GM21717 (cell line): ENCODE data around the gene MAD1L1.

Source experiments
- ATAC-seq: cut with Tn5 transposase; IDR thresholded peaks from one replicate; pipeline ENCODE4 v1.9.1; 2021; ENCODE audit warnings: mild to moderate bottlenecking, moderate library complexity; ENCODE audit not compliant: unreplicated experiment

Gene MAD1L1

DNA sequence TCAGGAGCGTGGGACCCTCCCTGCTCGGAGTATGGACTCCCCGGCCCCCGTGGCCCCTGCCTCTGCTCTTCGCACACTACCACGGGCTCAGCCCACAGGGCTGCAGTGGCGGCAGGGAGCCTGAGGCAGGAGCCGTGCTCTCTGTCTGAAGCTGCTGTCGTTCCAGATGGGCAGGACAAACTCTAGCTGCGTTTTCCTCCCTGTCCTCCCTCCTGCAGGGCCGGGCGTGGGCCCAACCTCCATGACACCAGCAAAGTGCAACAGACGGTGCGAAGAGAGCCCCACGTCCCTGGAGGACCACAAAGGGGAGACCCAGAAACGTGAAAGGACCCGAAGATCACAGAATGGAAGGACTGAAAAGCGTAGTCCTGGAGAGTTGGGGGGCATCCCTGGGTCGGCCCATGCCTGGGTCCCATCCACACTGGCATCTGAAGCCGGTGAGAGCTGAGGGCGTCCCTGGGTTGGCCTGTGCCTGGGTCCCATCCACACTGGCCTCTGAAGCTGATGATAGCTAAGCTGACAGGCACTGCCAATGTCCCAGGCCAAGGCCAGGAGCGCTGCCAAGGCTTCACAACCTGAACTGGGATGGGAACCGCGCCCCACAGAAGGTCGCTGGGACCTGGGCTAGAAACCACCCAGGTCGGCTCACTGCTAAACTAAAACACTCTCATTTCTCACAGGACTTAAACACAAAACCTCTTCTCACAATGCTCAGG, 267.0 kb downstream of the MAD1L1 start:
- no peak for ATAC-seq

DNA sequence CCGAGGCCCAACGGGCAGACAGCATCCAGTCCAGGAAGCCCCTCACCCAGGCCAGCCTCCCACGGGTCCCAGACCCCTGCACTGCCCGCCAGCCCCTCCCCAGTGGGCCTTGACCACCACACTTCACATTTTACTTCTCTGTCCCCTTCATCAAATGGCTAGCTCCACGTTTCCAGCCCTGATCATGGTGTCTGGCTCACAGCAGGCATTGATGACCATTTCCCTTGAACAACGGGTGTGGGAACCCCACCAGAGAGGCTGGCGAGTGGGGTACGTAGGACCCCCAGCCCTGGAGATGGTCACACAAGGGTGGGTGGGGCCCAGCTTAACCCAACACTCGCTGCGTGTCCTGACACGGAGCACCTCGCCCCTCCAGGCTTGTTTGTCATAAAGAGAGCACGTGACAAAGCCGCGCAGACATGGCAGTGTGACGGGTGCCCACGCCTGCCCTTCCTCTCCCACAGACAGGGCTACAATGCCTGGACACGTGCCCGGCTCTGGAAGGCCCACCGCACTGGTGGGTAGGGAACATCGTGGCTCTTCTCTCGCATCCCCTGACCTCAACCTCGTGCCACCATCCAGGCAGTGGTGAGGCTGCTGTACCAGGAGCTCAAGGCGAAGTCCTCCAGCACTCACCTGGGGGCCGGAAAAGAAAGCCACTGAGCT, 267.7 kb downstream of the MAD1L1 start:
- no peak for ATAC-seq

GRCh38 chr7:1964211-1964912, 268.4 kb downstream of the MAD1L1 start:
- ATAC-seq, result no peak

DNA sequence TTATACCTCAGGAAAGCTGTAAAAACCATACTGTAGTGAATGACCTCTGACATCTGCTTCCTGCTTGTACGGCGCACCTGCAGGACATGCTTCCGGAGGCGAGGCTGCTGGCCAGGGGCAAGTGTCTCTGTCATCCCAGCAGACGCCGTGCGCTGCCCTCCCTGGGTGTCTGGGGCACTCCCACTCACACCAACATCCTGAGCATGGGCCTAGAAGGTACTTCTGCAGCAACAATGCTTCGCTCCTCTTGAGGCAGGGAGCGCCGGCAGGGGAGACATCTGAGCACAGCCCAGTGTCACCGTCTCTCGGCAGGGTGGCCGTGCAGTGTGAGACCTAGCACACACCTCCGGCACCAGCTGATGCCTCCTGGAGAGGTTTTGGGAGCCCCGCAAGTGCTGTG, 269.2 kb downstream of the MAD1L1 start:
- no peak for ATAC-seq

DNA sequence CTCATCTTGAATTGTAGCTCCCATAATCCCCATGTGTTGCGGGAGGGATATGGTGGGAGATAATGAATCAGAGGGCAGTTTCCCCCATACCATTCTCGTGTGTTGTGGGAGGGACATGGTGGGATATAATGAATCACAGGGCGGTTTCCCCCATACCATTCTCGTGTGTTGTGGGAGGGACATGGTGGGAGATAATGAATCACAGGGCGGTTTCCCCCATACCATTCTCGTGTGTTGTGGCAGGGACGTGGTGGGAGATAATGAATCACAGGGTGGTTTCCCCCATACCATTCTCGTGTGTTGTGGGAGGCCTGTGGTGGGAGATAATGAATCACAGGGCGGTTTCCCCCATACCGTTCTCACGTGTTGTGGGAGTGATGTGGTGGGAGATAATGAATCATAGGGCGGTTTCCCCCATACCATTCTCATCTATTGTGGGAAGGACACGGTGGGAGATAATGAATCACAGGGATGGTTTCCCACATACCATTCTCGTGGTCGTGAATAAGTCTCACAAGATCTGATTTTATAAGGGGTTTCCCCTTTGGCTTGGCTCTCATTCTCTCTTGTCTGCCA, 271.0 kb downstream of the MAD1L1 start:
- no peak for ATAC-seq

GRCh38 chr7:1959305-1959704, 273.4 kb downstream of the MAD1L1 start:
- ATAC-seq, result no peak

DNA sequence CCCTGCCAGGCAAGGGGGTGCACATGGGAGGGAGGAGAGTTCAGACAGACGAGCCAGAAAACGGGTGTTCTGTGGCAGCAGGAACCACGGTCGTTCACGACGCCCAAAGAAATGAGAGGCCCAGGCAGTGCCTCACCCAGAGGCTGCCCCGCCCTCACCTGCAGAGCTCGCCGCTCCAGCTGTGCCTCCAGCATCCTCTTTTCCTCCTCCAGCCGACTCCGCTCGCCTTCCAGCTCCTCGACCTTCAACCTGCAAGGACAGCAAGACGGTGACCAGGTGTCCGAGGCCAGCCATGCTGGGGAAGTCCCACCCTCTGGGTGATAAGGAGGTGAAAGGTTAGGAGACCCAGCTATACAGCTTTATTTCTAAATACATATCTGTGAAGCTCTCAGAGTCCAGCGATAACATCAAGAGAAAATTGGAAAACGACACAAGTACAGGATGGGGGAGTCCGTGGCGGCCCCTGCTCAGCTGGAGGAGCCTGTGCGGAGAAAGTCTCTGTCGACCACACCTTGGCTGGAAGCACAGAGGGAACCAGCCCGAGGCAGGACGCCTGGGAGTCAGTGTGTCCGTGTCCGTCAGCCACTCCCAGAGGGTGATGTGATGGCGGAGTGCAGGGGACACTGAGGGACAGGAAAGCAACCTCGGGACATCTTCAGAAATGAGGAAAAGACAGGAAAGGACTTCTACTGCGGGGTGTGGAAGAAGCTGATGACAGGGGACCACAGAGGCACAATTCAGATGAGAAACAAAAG, 275.1 kb downstream of the MAD1L1 start:
- ATAC-seq, result no peak

DNA sequence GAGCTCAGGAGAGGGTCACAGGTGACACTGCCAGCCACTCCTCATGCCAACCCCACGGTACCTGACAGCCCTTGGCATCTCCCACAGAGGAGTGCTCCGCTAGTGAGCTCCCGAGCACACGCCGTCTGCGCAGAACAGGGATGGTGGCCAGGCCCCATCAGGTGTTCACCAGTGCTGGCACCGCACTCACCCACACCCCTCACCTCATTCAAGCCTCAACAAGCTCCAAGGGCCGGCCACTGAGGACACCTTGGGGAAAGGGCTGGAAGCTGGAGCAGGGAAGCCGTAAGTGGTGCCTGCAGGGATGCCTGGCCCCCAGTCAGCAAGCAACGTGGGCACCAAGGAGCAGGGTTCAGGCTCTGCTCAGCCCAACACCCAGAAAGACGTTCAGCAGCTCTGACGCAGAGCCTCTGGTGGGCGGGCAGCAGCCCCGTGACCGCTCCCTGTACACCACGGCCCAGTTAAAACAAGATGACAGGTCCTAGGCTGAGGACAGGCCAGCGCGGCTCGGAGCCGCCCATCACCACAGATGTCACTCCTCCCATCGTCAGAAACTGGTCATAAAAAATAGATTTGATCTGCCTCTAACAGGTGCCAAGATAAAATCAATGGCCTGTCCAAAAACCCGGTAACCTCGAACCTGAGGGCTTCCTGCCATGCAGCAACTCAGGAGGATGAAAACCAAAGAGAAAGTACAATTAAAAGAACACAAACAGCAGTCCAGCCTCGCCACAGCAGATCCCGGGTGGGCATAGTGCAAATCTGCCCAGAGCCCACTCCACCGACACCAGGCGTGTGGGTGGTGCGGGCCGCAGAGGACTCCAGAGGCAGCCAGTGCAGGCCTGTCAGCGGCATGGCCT, 275.9 kb downstream of the MAD1L1 start:
- no peak for ATAC-seq

DNA sequence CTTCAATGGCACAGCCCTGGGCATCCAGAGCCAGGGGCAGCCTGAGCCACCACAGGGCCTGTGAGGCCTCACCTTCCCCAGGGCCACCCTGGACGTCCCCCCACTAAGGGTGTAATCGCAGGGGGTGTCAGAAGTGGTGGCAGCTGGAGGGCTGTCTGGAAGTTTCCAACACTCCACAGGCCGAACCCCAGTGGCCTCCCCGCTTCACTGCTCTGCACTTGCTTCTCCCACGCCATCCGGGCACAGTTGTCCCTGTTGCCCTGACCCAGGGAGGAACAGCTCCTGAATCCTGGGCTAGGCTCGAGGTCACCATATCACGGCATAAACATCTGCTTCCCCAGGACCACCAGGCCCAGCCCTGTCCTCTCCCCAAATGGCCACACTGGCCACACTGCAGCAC, 276.6 kb downstream of the MAD1L1 start:
- ATAC-seq, result no peak

DNA sequence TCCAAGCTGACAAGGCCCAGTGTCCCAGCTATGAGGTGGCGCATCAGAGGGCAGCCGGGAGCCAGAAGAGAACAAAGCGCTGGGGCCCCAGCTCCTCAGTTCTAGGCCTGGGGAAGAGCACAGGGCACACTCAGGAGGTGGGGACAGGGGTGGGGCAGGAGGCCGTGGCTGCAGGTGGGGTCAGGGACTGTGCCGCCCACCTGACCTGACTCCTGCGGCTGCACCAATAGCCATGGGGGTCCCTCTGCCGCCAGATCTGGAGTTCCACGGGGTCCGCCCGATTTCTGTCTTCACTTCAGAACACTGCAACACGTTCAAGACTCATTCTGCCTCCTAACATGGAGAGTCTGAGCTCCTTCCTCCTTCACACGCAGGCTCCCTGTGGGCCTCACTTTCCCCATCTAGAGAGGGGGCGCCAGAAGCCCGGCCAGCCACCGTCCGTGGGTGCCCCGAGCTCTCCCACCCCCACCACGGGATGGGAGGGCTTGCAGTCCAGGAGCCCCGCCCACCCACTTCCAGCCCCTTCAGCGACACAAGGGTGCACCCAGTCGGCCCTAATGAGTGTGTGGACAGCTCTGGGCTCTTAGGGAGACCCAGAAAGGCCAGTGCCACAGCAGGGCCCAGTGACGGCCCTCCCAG, 278.3 kb downstream of the MAD1L1 start:
- ATAC-seq, result no peak

- ATAC-seq, result no peak
Measured at GRCh38 chr7:1953199-1954190, 279.2 kb downstream of the MAD1L1 start.

DNA sequence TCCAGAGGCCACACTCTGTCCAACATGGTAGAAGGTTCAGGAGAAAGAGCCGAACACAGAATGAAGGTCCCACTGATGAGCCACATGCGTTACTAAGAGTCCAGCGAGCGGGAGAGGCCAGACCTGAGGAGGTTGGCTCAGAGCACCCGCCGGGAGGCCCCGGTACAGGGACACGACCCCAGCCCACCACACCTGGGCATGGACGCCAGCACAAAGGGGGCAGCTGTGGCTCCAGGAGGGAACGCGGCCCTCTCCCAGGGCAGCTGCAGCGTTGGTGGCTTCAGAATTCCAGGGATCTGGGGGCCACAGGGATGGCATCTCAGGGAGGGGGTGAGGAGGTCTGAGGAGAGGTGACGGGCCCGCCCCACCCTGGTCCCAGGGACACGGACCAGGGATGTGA, 280.0 kb downstream of the MAD1L1 start:
- no peak for ATAC-seq

GRCh38 chr7:1952169-1952760, 280.5 kb downstream of the MAD1L1 start:
- no peak for ATAC-seq

- no peak for ATAC-seq
Measured at GRCh38 chr7:1951600-1951999, 281.1 kb downstream of the MAD1L1 start.

- ATAC-seq, result no peak
Measured at GRCh38 chr7:1951159-1951536, 281.6 kb downstream of the MAD1L1 start.

DNA sequence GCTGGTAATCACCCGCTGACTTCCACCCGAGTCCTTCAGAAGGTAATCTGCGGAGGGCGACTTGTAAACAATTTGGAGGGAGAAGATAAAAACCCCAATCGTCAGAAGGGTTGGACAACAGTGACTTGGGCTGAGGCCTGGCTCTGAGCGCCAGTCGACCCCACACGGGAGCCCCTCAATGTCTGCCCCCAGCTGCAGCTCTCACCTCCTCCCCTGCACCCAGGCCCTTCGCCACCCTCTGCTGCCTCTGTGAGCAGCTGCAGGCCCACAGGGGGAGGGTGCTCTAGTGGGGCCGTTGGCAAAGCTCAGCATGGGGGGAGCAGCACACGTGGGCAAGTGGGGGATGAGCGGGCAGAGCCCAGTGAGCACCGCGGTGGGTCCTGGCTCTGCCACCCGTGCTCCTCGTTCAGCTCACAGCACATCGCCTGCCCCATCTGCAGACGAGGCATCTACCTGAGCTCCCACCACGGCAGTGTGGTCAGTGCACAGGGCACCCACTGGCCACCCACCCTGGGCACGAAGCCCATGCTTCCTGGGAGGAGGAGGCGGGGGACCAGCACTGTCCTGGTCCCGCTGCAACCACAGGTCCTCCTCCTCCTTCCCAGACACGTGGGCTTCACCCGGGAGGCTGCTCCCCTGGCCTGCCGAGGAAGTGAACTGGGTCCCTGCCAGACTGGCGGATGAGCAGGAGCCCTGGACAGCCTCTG, 282.1 kb downstream of the MAD1L1 start:
- ATAC-seq, result no peak

- no peak for ATAC-seq
Measured at GRCh38 chr7:1950066-1950451, 282.7 kb downstream of the MAD1L1 start.

GRCh38 chr7:1949681-1950055, 283.1 kb downstream of the MAD1L1 start:
- ATAC-seq, result no peak
